ENCODE results near the gene TBC1D9B.

- TF ChIP-seq CTCF (IDR thresholded peaks at IDR 0.05; ENCODE audit: poor library complexity): no peak
- TF ChIP-seq EZH2 (IDR thresholded peaks at IDR 0.05; ENCODE audit: borderline replicate concordance): no peak
- no peak for TF ChIP-seq EZH2phosphoT487 (IDR thresholded peaks at IDR 0.05; ENCODE audit: low read depth, severe bottlenecking, unreplicated experiment)
Measured at GRCh38 chr5:179887802-179888201, 19.9 kb downstream of the TBC1D9B start.

All from hepatocyte (in vitro differentiated cells).